DOHH2 (cell line): ENCODE measurements around the gene FNDC11.

Source experiments
- EZH2phosphoT487 ChIP-seq: fragments of 200-600 bp; sonication (generic); IDR thresholded peaks from 2 replicates; pipeline ENCODE4 v1.6.1; 2017; ENCODE audit warnings: borderline replicate concordance, mild to moderate bottlenecking, antibody characterized with exemption, low read length, moderate library complexity, mixed read lengths
- TF ChIP-seq, protein P1 (sequence below): fragments of 200-600 bp; sonication (generic); IDR thresholded peaks from one replicate; pipeline ENCODE4 v1.5.1; 2014; ENCODE audit warnings: antibody characterized with exemption, mild to moderate bottlenecking, low read depth, low read length; ENCODE audit not compliant: poor library complexity, severe bottlenecking

DNA sequence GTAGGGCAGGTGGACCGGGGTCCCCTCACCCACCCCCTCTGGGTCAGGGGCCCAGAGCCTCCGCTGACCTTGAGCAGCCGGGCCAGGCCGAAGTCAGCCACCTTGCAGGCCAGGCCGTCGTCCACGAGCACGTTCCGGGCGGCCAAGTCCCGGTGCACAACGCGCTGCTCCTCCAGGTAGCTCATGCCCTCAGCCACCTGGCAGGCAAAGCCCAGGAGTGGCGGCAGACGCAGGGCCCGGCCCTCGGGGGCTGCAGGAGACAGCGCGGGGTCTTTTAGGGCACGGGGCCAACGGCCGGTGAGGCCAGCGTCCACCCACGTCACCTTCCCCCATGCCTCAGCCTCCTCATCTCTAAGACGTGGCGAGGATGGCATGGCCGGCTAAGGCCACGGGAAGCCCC, 12.6 kb upstream of the FNDC11 start:
- TF ChIP-seq, protein P1, sequence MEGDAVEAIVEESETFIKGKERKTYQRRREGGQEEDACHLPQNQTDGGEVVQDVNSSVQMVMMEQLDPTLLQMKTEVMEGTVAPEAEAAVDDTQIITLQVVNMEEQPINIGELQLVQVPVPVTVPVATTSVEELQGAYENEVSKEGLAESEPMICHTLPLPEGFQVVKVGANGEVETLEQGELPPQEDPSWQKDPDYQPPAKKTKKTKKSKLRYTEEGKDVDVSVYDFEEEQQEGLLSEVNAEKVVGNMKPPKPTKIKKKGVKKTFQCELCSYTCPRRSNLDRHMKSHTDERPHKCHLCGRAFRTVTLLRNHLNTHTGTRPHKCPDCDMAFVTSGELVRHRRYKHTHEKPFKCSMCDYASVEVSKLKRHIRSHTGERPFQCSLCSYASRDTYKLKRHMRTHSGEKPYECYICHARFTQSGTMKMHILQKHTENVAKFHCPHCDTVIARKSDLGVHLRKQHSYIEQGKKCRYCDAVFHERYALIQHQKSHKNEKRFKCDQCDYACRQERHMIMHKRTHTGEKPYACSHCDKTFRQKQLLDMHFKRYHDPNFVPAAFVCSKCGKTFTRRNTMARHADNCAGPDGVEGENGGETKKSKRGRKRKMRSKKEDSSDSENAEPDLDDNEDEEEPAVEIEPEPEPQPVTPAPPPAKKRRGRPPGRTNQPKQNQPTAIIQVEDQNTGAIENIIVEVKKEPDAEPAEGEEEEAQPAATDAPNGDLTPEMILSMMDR, result no peak
- TF ChIP-seq EZH2phosphoT487, result no peak
